HG02981 (cell line): ENCODE measurements around the gene BAG1.

Experiments
- ATAC-seq: cut with Tn5 transposase; IDR thresholded peaks from one replicate; pipeline ENCODE4 v1.9.1; 2021; ENCODE audit warnings: mild to moderate bottlenecking, moderate library complexity; ENCODE audit not compliant: unreplicated experiment

The BAG1 gene

GRCh38 chr9:33244137-33244784, 20.2 kb downstream of the BAG1 start:
- ATAC-seq, result no peak

- ATAC-seq, result no peak
Measured at GRCh38 chr9:33242609-33243134, 21.8 kb downstream of the BAG1 start.

- no peak for ATAC-seq
Measured at GRCh38 chr9:33241298-33241697, 23.2 kb downstream of the BAG1 start.

- ATAC-seq, result no peak
Measured at GRCh38 chr9:33239921-33240320, 24.6 kb downstream of the BAG1 start, which contains the start of gene SPINK4. Gene SPINK4 (plus strand): TSS chr9:33240167. CDS start chr9:33240209, 42 bp downstream.

- ATAC-seq, result no peak
Measured at GRCh38 chr9:33236571-33236970, 27.9 kb downstream of the BAG1 start.

- no peak for ATAC-seq
Measured at GRCh38 chr9:33234511-33235467, 29.7 kb downstream of the BAG1 start.

GRCh38 chr9:33233626-33234342, 30.7 kb downstream of the BAG1 start:
- ATAC-seq, result no peak

GRCh38 chr9:33232815-33233214, 31.7 kb downstream of the BAG1 start:
- no peak for ATAC-seq

GRCh38 chr9:33231623-33231942, 32.9 kb downstream of the BAG1 start:
- ATAC-seq, result no peak

GRCh38 chr9:33230756-33231622, 33.5 kb downstream of the BAG1 start:
- no peak for ATAC-seq

GRCh38 chr9:33229359-33230114, 35.0 kb downstream of the BAG1 start:
- no peak for ATAC-seq

GRCh38 chr9:33228606-33229005, 35.9 kb downstream of the BAG1 start:
- ATAC-seq, result no peak

GRCh38 chr9:33227741-33228140, 36.8 kb downstream of the BAG1 start:
- ATAC-seq, result no peak

GRCh38 chr9:33227008-33227398, 37.5 kb downstream of the BAG1 start:
- no peak for ATAC-seq

- ATAC-seq, result no peak
Measured at GRCh38 chr9:33225319-33226147, 39.0 kb downstream of the BAG1 start.

GRCh38 chr9:33223696-33224095, 40.8 kb downstream of the BAG1 start:
- ATAC-seq, result no peak

- no peak for ATAC-seq
Measured at GRCh38 chr9:33222031-33222430, 42.5 kb downstream of the BAG1 start.

GRCh38 chr9:33221568-33221884, 43.0 kb downstream of the BAG1 start:
- ATAC-seq, result no peak
